SK-N-SH (cell line): Measurements from ENCODE around the gene TRAPPC3. TPM values are rescaled to one million over a fixed set of nuclear protein-coding genes. Genes with fewer than 3 reads are reported as not detected.
A peak's percentile ranks its signal among the peaks of the same experiment; 100 is the strongest.

Source experiments
- CTCF ChIA-PET: fragments of 300-600, 350-600 bp; formaldehyde crosslinking; extraction: SDS; loops from one replicate; lab custom pipeline; 2021; lab: Yijun Ruan, JAX
- POLR2A ChIA-PET: fragments of 350-600 bp; sonication (Branson Sonifier 250); formaldehyde crosslinking; extraction: SDS; loops from one replicate; lab custom pipeline; 2020; ENCODE audit warnings: antibody characterized with exemption, inconsistent platforms; lab: Yijun Ruan, JAX
- DNase-seq: peaks from one replicate; pipeline ENCODE4 v3.0.0; 2012
- H2AFZ ChIP-seq: fragments of 200-600 bp; sonication (generic); 2 replicates; pipeline ENCODE4 v1.8.1; 2016; ENCODE audit warnings: antibody characterized with exemption, mild to moderate bottlenecking, low read depth
- H3F3A ChIP-seq: fragments of 200-600 bp; sonication (generic); replicated peaks from 2 replicates; pipeline ENCODE3; 2016; ENCODE audit warnings: antibody characterized with exemption, mild to moderate bottlenecking; ENCODE audit not compliant: insufficient read depth
- H3K27ac ChIP-seq, 2 experiments: fragments of 200-500 bp in 1 of 2; fragments of 200-600 bp in 1 of 2; sonication (Bioruptor generic) in 1 of 2; sonication (generic), shearing (Covaris generic) in 1 of 2; 2 replicates each; pipeline versions ENCODE4 v1.5.1 to v1.6.1; 2014 to 2016; ENCODE audit warnings: low read depth in 2 of 2, inconsistent platforms in 1 of 2, low read length in 1 of 2, mild to moderate bottlenecking in 1 of 2, mixed read lengths in 1 of 2
- H3K27me3 ChIP-seq: fragments of 200-600 bp; sonication (generic), shearing (Covaris generic); 2 replicates; pipeline ENCODE4 v1.6.1; 2016; ENCODE audit warnings: mixed run types; ENCODE audit not compliant: insufficient read depth
- H3K36me3 ChIP-seq, 2 experiments: fragments of 200-500 bp in 1 of 2; fragments of 200-600 bp in 1 of 2; sonication (Bioruptor generic) in 1 of 2; sonication (generic) in 1 of 2; replicated peaks in 1 of 2; 2 replicates each; pipeline versions ENCODE3 to v1.5.1; 2014 to 2016; ENCODE audit warnings: low read length in 1 of 2, mild to moderate bottlenecking in 1 of 2; ENCODE audit not compliant: insufficient read depth in 2 of 2, control insufficient read depth in 1 of 2
- H3K4me1 ChIP-seq, 2 experiments: fragments of 200-500 bp in 1 of 2; fragments of 200-600 bp in 1 of 2; sonication (Bioruptor generic) in 1 of 2; sonication (generic), shearing (Covaris generic) in 1 of 2; 2 replicates each; pipeline versions ENCODE4 v1.5.1 to v1.6.1; 2014 to 2016; ENCODE audit warnings: low read depth in 1 of 2, low read length in 1 of 2, mixed run types in 1 of 2; ENCODE audit not compliant: insufficient read depth in 2 of 2, control insufficient read depth in 1 of 2
- H3K4me2 ChIP-seq: fragments of 200-600 bp; sonication (generic), shearing (Covaris generic); 2 replicates; pipeline ENCODE4 v1.6.1; 2017; ENCODE audit warnings: mixed run types
- H3K4me3 ChIP-seq, 2 experiments: fragments of 200-500 bp in 1 of 2; fragments of 200-600 bp in 1 of 2; sonication (Bioruptor generic) in 1 of 2; sonication (generic), shearing (Covaris generic) in 1 of 2; 2 replicates each; pipeline versions ENCODE4 v1.5.1 to v1.8.1; 2014 to 2016; ENCODE audit warnings: low read depth in 2 of 2, inconsistent platforms in 1 of 2, low read length in 1 of 2, mild to moderate bottlenecking in 1 of 2, mixed read lengths in 1 of 2, moderate library complexity in 1 of 2
- H3K79me2 ChIP-seq: fragments of 200-600 bp; sonication (generic); 2 replicates; pipeline ENCODE4 v1.8.1; 2017; ENCODE audit warnings: mild to moderate bottlenecking; ENCODE audit not compliant: insufficient read depth
- H3K9ac ChIP-seq: fragments of 200-600 bp; sonication (generic); 2 replicates; pipeline ENCODE4 v1.6.1; 2017; ENCODE audit warnings: mixed run types
- H3K9me2 ChIP-seq: fragments of 200-600 bp; sonication (generic); 2 replicates; pipeline ENCODE4 v1.6.1; 2017; ENCODE audit warnings: mixed run types
- H3K9me3 ChIP-seq: fragments of 200-600 bp; sonication (generic); 2 replicates; pipeline ENCODE4 v1.6.1; 2017; ENCODE audit warnings: mixed run types, mild to moderate bottlenecking, moderate library complexity
- H4K20me1 ChIP-seq: fragments of 200-600 bp; sonication (generic); 2 replicates; pipeline ENCODE4 v1.6.1; 2017; ENCODE audit warnings: mild to moderate bottlenecking, mixed run types; ENCODE audit not compliant: insufficient read depth
- CHD2 ChIP-seq: fragments of 150-350 bp; IDR thresholded peaks from 2 replicates; pipeline ENCODE4 v1.6.1; 2018; ENCODE audit warnings: low read length; ENCODE audit not compliant: partially characterized antibody
- CTCF ChIP-seq: fragments of 200-600 bp; sonication (generic); IDR thresholded peaks from 2 replicates; pipeline ENCODE4 v1.6.1; 2017; ENCODE audit warnings: antibody characterized with exemption, mild to moderate bottlenecking, moderate library complexity
- ELF1 ChIP-seq: IDR thresholded peaks from 2 replicates; pipeline ENCODE4 v1.4.0; 2012
- EP300 ChIP-seq, 2 experiments: IDR thresholded peaks; 2 replicates each; pipeline versions ENCODE4 v1.4.0 to v1.6.1; 2012; ENCODE audit warnings: borderline replicate concordance in 1 of 2, low read depth in 1 of 2, low read length in 1 of 2
- EZH2phosphoT487 ChIP-seq: fragments of 200-600 bp; sonication (generic); IDR thresholded peaks from 2 replicates; pipeline ENCODE4 v1.6.1; 2017; ENCODE audit warnings: low read depth, mixed run types, mild to moderate bottlenecking, antibody characterized with exemption, moderate library complexity, borderline replicate concordance
- FOXM1 ChIP-seq: IDR thresholded peaks from 2 replicates; pipeline ENCODE4 v1.4.0; 2012; ENCODE audit warnings: low read depth, mild to moderate bottlenecking
- GABPA ChIP-seq: IDR thresholded peaks from 2 replicates; pipeline ENCODE4 v1.4.0; 2012; ENCODE audit warnings: low read depth, mild to moderate bottlenecking
- GATA2 ChIP-seq: sonication (generic); formaldehyde crosslinking; IDR thresholded peaks from 2 replicates; pipeline ENCODE4 v1.5.0; 2020; ENCODE audit warnings: mild to moderate bottlenecking, missing genetic modification reagents
- IRF3 ChIP-seq: fragments of 150-350 bp; IDR thresholded peaks from 2 replicates; pipeline ENCODE4 v1.6.1; 2016; ENCODE audit warnings: mild to moderate bottlenecking, low read depth, low read length
- JUND ChIP-seq: IDR thresholded peaks from 2 replicates; pipeline ENCODE4 v1.4.0; 2012
- MAX ChIP-seq: IDR thresholded peaks from 2 replicates; pipeline ENCODE4 v1.4.0; 2012; ENCODE audit warnings: low read depth
- MEF2A ChIP-seq: IDR thresholded peaks from 2 replicates; pipeline ENCODE4 v1.4.0; 2012; ENCODE audit warnings: low read depth, borderline replicate concordance
- NRF1 ChIP-seq: IDR thresholded peaks from 2 replicates; pipeline ENCODE4 v1.6.1; 2012; ENCODE audit warnings: low read depth, mild to moderate bottlenecking, low read length
- PBX3 ChIP-seq: IDR thresholded peaks from 2 replicates; pipeline ENCODE4; 2012
- RAD21 ChIP-seq: IDR thresholded peaks from 2 replicates; pipeline ENCODE4 v1.6.1; 2012; ENCODE audit warnings: mild to moderate bottlenecking, low read length
- RCOR1 ChIP-seq: fragments of 150-350 bp; IDR thresholded peaks from 2 replicates; pipeline ENCODE4 v1.6.1; 2017; ENCODE audit warnings: antibody characterized with exemption, low read length
- REST ChIP-seq: IDR thresholded peaks from 2 replicates; pipeline ENCODE4 v1.6.1; 2012; ENCODE audit warnings: mild to moderate bottlenecking, low read depth, low read length, moderate library complexity
- RXRA ChIP-seq: IDR thresholded peaks from 2 replicates; pipeline ENCODE4 v1.4.0; 2012; ENCODE audit warnings: low read depth, mild to moderate bottlenecking, borderline replicate concordance
- SMC3 ChIP-seq: IDR thresholded peaks from 2 replicates; pipeline ENCODE4 v1.6.1; 2012; ENCODE audit warnings: low read depth, low read length, improper control_type of control experiment
- TAF1 ChIP-seq: IDR thresholded peaks from 2 replicates; pipeline ENCODE4 v1.6.1; 2012; ENCODE audit warnings: low read depth, mild to moderate bottlenecking, low read length, moderate library complexity, borderline replicate concordance
- TCF12 ChIP-seq: IDR thresholded peaks from 2 replicates; pipeline ENCODE4 v1.4.0; 2012
- TEAD4 ChIP-seq: IDR thresholded peaks from 2 replicates; pipeline ENCODE4 v1.4.0; 2012; ENCODE audit warnings: mild to moderate bottlenecking, borderline replicate concordance; ENCODE audit not compliant: insufficient read depth
- USF1 ChIP-seq: IDR thresholded peaks from 2 replicates; pipeline ENCODE4 v1.4.0; 2012; ENCODE audit warnings: low read depth, borderline replicate concordance
- USF2 ChIP-seq: fragments of 150-350 bp; IDR thresholded peaks from 2 replicates; pipeline ENCODE4 v1.6.1; 2017; ENCODE audit warnings: antibody characterized with exemption, low read length, low read depth, borderline replicate concordance
- YY1 ChIP-seq: IDR thresholded peaks from 2 replicates; pipeline ENCODE4 v1.4.0; 2012; ENCODE audit warnings: low read depth, mild to moderate bottlenecking
- WGBS: methylation state at CpG from one replicate; pipeline ENCODE4 v1.1.6; 2017; ENCODE audit warnings: low lambda C conversion rate; 5-methylcytosine and 5-hydroxymethylcytosine counted together
- polyA plus RNA-seq, 3 experiments: library from polyadenylated mRNA; depleted of rRNA; stranded (reverse); fragments of >200 nt; gene quantifications; 2 replicates each; pipeline ENCODE4 v1.2.3, GENCODE V29; 2012

TRAPPC3 gene
- polyA plus RNA-seq, 1 of the 3 experiments (the other 2 are of a cell fraction), result 149 TPM

- Histone ChIP-seq H3K9me2 (no peaks in the 10 kb centered on the region), H3K9ac (no peak overlapping the region), H2AFZ (no peak overlapping the region), H3K4me3 (no peak overlapping the region), H3K4me2 (no peak overlapping the region), H3K27ac (peak overlapping the region; percentile 28 to 99; a peak in 3 of 4 replicates), H3K27me3 (no peaks in the 10 kb centered on the region), H3K79me2 (peaks cover 31% of the 10 kb centered on the region), H3K9me3 (no peaks in the 10 kb centered on the region), H3K4me1 (peaks cover 3 to 74% of the 10 kb centered on the region in 2 experiments; a peak in 3 of 4 replicates), H3K36me3 (peaks cover 17 to 53% of the 10 kb centered on the region in 2 experiments), H4K20me1 (no peaks in the 10 kb centered on the region), H3F3A (peaks cover 23% of the 10 kb centered on the region)
- CTCF ChIA-PET, result interaction anchor here (0.7 to 32.6 kb wide), 9 partner anchors 8 to 232 kb away, joined by 3 to 700 read pairs (median 5); partner anchors contain the start of genes AGO1 and TRAPPC3
- POLR2A ChIA-PET, result interaction anchor here (1.0 to 2.0 kb wide), 5 partner anchors 22 to 173 kb away, joined by 3 to 7 read pairs (median 3); partner anchors contain the start of genes AGO3 and THRAP3
- 44% methylated on average over 6 of the region's 8 CpGs for WGBS
- peak; percentile 63 for DNase-seq
- TF ChIP-seq TEAD4, result no peak
- TF ChIP-seq CTCF, result no peak
- no peak for TF ChIP-seq GABPA
- TF ChIP-seq EZH2phosphoT487, result no peak
- no peak for TF ChIP-seq IRF3
- TF ChIP-seq JUND, result no peak
- TF ChIP-seq USF2, result no peak
- TF ChIP-seq REST, result no peak
- TF ChIP-seq MAX, result no peak
- peak in 1 of 2 experiments; percentile 80; a peak in 2 of 4 replicates for TF ChIP-seq EP300 (IDR thresholded peaks at IDR 0.05; ENCODE audit: borderline replicate concordance in 1 of 2, low read depth in 1 of 2, low read length in 1 of 2)
- no peak for TF ChIP-seq SMC3
- no peak for TF ChIP-seq RXRA
- TF ChIP-seq FOXM1, result no peak
- TF ChIP-seq NRF1, result no peak
- no peak for TF ChIP-seq MEF2A
- no peak for TF ChIP-seq GATA2 (CRISPR knock-in tag)
- peak; percentile 39; the same call in 1 of the 2 replicates for TF ChIP-seq PBX3
- TF ChIP-seq RAD21, result no peak
- no peak for TF ChIP-seq YY1
- TF ChIP-seq TAF1, result no peak
- TF ChIP-seq TCF12, result peak; percentile 87
- peak; percentile 55 for TF ChIP-seq CHD2
- TF ChIP-seq USF1, result no peak
- no peak for TF ChIP-seq ELF1
- 0 out of 2 replicates have a peak, but pooled peaks have one; percentile 19 for TF ChIP-seq RCOR1
These were observed 54.6 kb downstream of the TRAPPC3 start for GRCh38 chr1:36094621-36095061.
